Dendritic cell treated with granulocyte-macrophage colony-stimulating factor and Interleukin-4, amounts not matched to agents 40 ng/mL and 50 ng/mL, for 4 days (primary cell): ENCODE results near the gene BCL2.
A peak's percentile ranks its signal among the peaks of the same experiment; 100 is the strongest.

ENCODE experiments used
- H3K27ac Mint-ChIP-seq: one replicate; pipeline ENCODE4 v1.8.0; 2022; ENCODE audit warnings: mild to moderate bottlenecking, mixed read lengths
- H3K27me3 Mint-ChIP-seq: one replicate; pipeline ENCODE4 v1.8.0; 2022; ENCODE audit warnings: mild to moderate bottlenecking, mixed read lengths
- H3K36me3 Mint-ChIP-seq: one replicate; pipeline ENCODE4 v1.8.0; 2022; ENCODE audit warnings: low read depth, mixed read lengths
- H3K4me1 Mint-ChIP-seq: one replicate; pipeline ENCODE4 v1.8.0; 2022; ENCODE audit warnings: low read depth, mixed read lengths
- H3K4me3 Mint-ChIP-seq: one replicate; pipeline ENCODE4 v1.8.0; 2022; ENCODE audit warnings: mild to moderate bottlenecking, moderate library complexity, mixed read lengths
- H3K9me3 Mint-ChIP-seq: one replicate; pipeline ENCODE4 v1.8.0; 2022; ENCODE audit warnings: mixed read lengths
- intact Hi-C: fragments of 100-400 bp; cut with micrococcal nuclease; formaldehyde crosslinking; loops from one replicate; pipeline ENCODE4 v1.15.0; 2022

Gene BCL2

GRCh38 chr18:63259567-63260379 lies 59.8 kb downstream of the BCL2 start:
- H3K4me1 Mint-ChIP-seq, result peaks cover 18% of the 10 kb centered on the region
- H3K27ac Mint-ChIP-seq, result no peak overlapping the region
- H3K4me3 Mint-ChIP-seq, result no peak overlapping the region
- no peaks in the 10 kb centered on the region for H3K27me3 Mint-ChIP-seq
- H3K36me3 Mint-ChIP-seq, result no peaks in the 10 kb centered on the region
- intact Hi-C loops, result loop anchor here (10.0 kb wide), 1 partner anchor 55 kb away; the partner anchor contains the start of gene BCL2
- H3K9me3 Mint-ChIP-seq, result no peaks in the 10 kb centered on the region

GRCh38 chr18:63258749-63259566 lies 60.6 kb downstream of the BCL2 start:
- Mint-ChIP-seq H3K27ac (no peak overlapping the region), H3K36me3 (no peaks in the 10 kb centered on the region), H3K27me3 (no peaks in the 10 kb centered on the region), H3K9me3 (no peaks in the 10 kb centered on the region), H3K4me1 (peaks cover 23% of the 10 kb centered on the region), H3K4me3 (no peak overlapping the region)
- intact Hi-C loops, result no loop called here

GRCh38 chr18:63257453-63257852 lies 62.1 kb downstream of the BCL2 start:
- H3K36me3 Mint-ChIP-seq, result no peaks in the 10 kb centered on the region
- H3K4me3 Mint-ChIP-seq, result no peak overlapping the region
- H3K4me1 Mint-ChIP-seq, result peaks cover 38% of the 10 kb centered on the region
- H3K27me3 Mint-ChIP-seq, result no peaks in the 10 kb centered on the region
- intact Hi-C loops, result no loop called here
- no peaks in the 10 kb centered on the region for H3K9me3 Mint-ChIP-seq
- H3K27ac Mint-ChIP-seq, result no peak overlapping the region

- Mint-ChIP-seq H3K27me3 (no peaks in the 10 kb centered on the region), H3K27ac (no peak overlapping the region), H3K36me3 (no peaks in the 10 kb centered on the region), H3K4me3 (no peak overlapping the region), H3K9me3 (no peaks in the 10 kb centered on the region), H3K4me1 (peaks cover 33% of the 10 kb centered on the region)
- intact Hi-C loops, result no loop called here
These were observed 64.1 kb downstream of the BCL2 start for GRCh38 chr18:63255435-63255834.

- H3K9me3 Mint-ChIP-seq, result no peaks in the 10 kb centered on the region
- peaks cover 34% of the 10 kb centered on the region for H3K4me1 Mint-ChIP-seq
- no peak overlapping the region for H3K4me3 Mint-ChIP-seq
- H3K36me3 Mint-ChIP-seq, result no peaks in the 10 kb centered on the region
- no peak overlapping the region for H3K27ac Mint-ChIP-seq
- no peaks in the 10 kb centered on the region for H3K27me3 Mint-ChIP-seq
- intact Hi-C loops, result loop anchor here (5.0 kb wide), 1 partner anchor 43 kb away; no protein-coding TSS in a partner anchor
These were observed 64.7 kb downstream of the BCL2 start for GRCh38 chr18:63254716-63255399.

- no peaks in the 10 kb centered on the region for H3K36me3 Mint-ChIP-seq
- intact Hi-C loops, result loop anchor here (5.0 kb wide), 1 partner anchor 41 kb away; no protein-coding TSS in a partner anchor
- H3K4me3 Mint-ChIP-seq, result no peak overlapping the region
- no peaks in the 10 kb centered on the region for H3K27me3 Mint-ChIP-seq
- H3K4me1 Mint-ChIP-seq, result peaks cover 43% of the 10 kb centered on the region
- no peak overlapping the region for H3K27ac Mint-ChIP-seq
- no peaks in the 10 kb centered on the region for H3K9me3 Mint-ChIP-seq
These were observed 65.9 kb downstream of the BCL2 start for GRCh38 chr18:63253428-63254372.

- no peaks in the 10 kb centered on the region for H3K27me3 Mint-ChIP-seq
- no peaks in the 10 kb centered on the region for H3K36me3 Mint-ChIP-seq
- H3K9me3 Mint-ChIP-seq, result no peaks in the 10 kb centered on the region
- peaks cover 43% of the 10 kb centered on the region for H3K4me1 Mint-ChIP-seq
- intact Hi-C loops, result loop anchor here (5.0 kb wide), 1 partner anchor 41 kb away; no protein-coding TSS in a partner anchor
- no peak overlapping the region for H3K4me3 Mint-ChIP-seq
- H3K27ac Mint-ChIP-seq, result no peak overlapping the region
These were observed 66.6 kb downstream of the BCL2 start for GRCh38 chr18:63253014-63253413.

- peaks cover 48% of the 10 kb centered on the region for H3K4me1 Mint-ChIP-seq
- no peaks in the 10 kb centered on the region for H3K27me3 Mint-ChIP-seq
- H3K27ac Mint-ChIP-seq, result peak overlapping the region; percentile 77
- intact Hi-C loops, result loop anchor here (5.0 kb wide), 1 partner anchor 37 kb away; no protein-coding TSS in a partner anchor
- H3K4me3 Mint-ChIP-seq, result peak overlapping the region; percentile 9
- no peaks in the 10 kb centered on the region for H3K9me3 Mint-ChIP-seq
- no peaks in the 10 kb centered on the region for H3K36me3 Mint-ChIP-seq
These were observed 69.8 kb downstream of the BCL2 start for GRCh38 chr18:63249771-63250170.

- intact Hi-C loops, result no loop called here
- Mint-ChIP-seq H3K4me3 (no peak overlapping the region), H3K27ac (no peak overlapping the region), H3K36me3 (no peaks in the 10 kb centered on the region), H3K27me3 (no peaks in the 10 kb centered on the region), H3K4me1 (peaks cover 32% of the 10 kb centered on the region), H3K9me3 (no peaks in the 10 kb centered on the region)
These were observed 71.6 kb downstream of the BCL2 start for GRCh38 chr18:63247926-63248325.

GRCh38 chr18:63247506-63247905 lies 72.1 kb downstream of the BCL2 start:
- no peaks in the 10 kb centered on the region for H3K36me3 Mint-ChIP-seq
- H3K9me3 Mint-ChIP-seq, result no peaks in the 10 kb centered on the region
- H3K27ac Mint-ChIP-seq, result no peak overlapping the region
- H3K27me3 Mint-ChIP-seq, result no peaks in the 10 kb centered on the region
- H3K4me3 Mint-ChIP-seq, result no peak overlapping the region
- intact Hi-C loops, result no loop called here
- peaks cover 28% of the 10 kb centered on the region for H3K4me1 Mint-ChIP-seq

GRCh38 chr18:63245600-63245999 lies 74.0 kb downstream of the BCL2 start:
- peaks cover 25% of the 10 kb centered on the region for H3K4me1 Mint-ChIP-seq
- H3K4me3 Mint-ChIP-seq, result no peak overlapping the region
- no peaks in the 10 kb centered on the region for H3K36me3 Mint-ChIP-seq
- no peak overlapping the region for H3K27ac Mint-ChIP-seq
- intact Hi-C loops, result no loop called here
- H3K27me3 Mint-ChIP-seq, result no peaks in the 10 kb centered on the region
- no peaks in the 10 kb centered on the region for H3K9me3 Mint-ChIP-seq

GRCh38 chr18:63244607-63245006 lies 75.0 kb downstream of the BCL2 start:
- H3K36me3 Mint-ChIP-seq, result no peaks in the 10 kb centered on the region
- peaks cover 19% of the 10 kb centered on the region for H3K4me1 Mint-ChIP-seq
- no peak overlapping the region for H3K27ac Mint-ChIP-seq
- H3K4me3 Mint-ChIP-seq, result no peak overlapping the region
- no peaks in the 10 kb centered on the region for H3K27me3 Mint-ChIP-seq
- intact Hi-C loops, result no loop called here
- no peaks in the 10 kb centered on the region for H3K9me3 Mint-ChIP-seq

- H3K9me3 Mint-ChIP-seq, result no peaks in the 10 kb centered on the region
- peaks cover 25% of the 10 kb centered on the region for H3K4me1 Mint-ChIP-seq
- intact Hi-C loops, result no loop called here
- H3K27me3 Mint-ChIP-seq, result no peaks in the 10 kb centered on the region
- no peaks in the 10 kb centered on the region for H3K36me3 Mint-ChIP-seq
- H3K27ac Mint-ChIP-seq, result no peak overlapping the region
- H3K4me3 Mint-ChIP-seq, result no peak overlapping the region
These were observed 77.8 kb downstream of the BCL2 start for GRCh38 chr18:63241760-63242159.
